COLO829 (cell line): ENCODE measurements around the gene ABCC5.

Source experiments
- DNase-seq: peaks from one replicate; pipeline ENCODE4 v3.0.0; 2012; ENCODE audit warnings: low spot score

The ABCC5 gene

GRCh38 chr3:183975981-183976662 is 41.6 kb downstream of the ABCC5 start:
- peak; percentile 63 for DNase-seq

GRCh38 chr3:183968666-183969245 is 48.9 kb downstream of the ABCC5 start:
- no peak for DNase-seq

- DNase-seq = no peak
These were observed 50.0 kb downstream of the ABCC5 start for GRCh38 chr3:183967693-183968092.

GRCh38 chr3:183966361-183966791 is 51.3 kb downstream of the ABCC5 start:
- no peak for DNase-seq

- DNase-seq = no peak
These were observed 54.9 kb downstream of the ABCC5 start for GRCh38 chr3:183962807-183963206.

- no peak for DNase-seq
These were observed 58.5 kb downstream of the ABCC5 start for GRCh38 chr3:183959214-183959613.

GRCh38 chr3:183958775-183959174 is 58.9 kb downstream of the ABCC5 start:
- no peak for DNase-seq

GRCh38 chr3:183958226-183958625 is 59.5 kb downstream of the ABCC5 start:
- DNase-seq = no peak

GRCh38 chr3:183954875-183955274 is 62.8 kb downstream of the ABCC5 start:
- no peak for DNase-seq

- no peak for DNase-seq
These were observed 64.1 kb downstream of the ABCC5 start for GRCh38 chr3:183953471-183954070.

GRCh38 chr3:183951459-183951858 is 66.2 kb downstream of the ABCC5 start:
- no peak for DNase-seq

- DNase-seq = no peak
These were observed 68.0 kb downstream of the ABCC5 start for GRCh38 chr3:183949690-183950089.

GRCh38 chr3:183946037-183946436 is 71.6 kb downstream of the ABCC5 start:
- DNase-seq = no peak

GRCh38 chr3:183944775-183945174 is 72.9 kb downstream of the ABCC5 start:
- DNase-seq = no peak

GRCh38 chr3:183943739-183944138 is 73.9 kb downstream of the ABCC5 start:
- DNase-seq = no peak

- no peak for DNase-seq
These were observed 76.5 kb downstream of the ABCC5 start for GRCh38 chr3:183941216-183941615.

GRCh38 chr3:183937601-183938286 is 79.9 kb downstream of the ABCC5 start:
- DNase-seq = no peak

GRCh38 chr3:183933160-183933559 is 84.5 kb downstream of the ABCC5 start:
- no peak for DNase-seq

GRCh38 chr3:183931881-183932280 is 85.8 kb downstream of the ABCC5 start:
- DNase-seq = no peak

- no peak for DNase-seq
These were observed 87.6 kb downstream of the ABCC5 start for GRCh38 chr3:183930086-183930485.

GRCh38 chr3:183927059-183927458 is 90.6 kb downstream of the ABCC5 start:
- DNase-seq = no peak

- no peak for DNase-seq
These were observed 92.7 kb downstream of the ABCC5 start for GRCh38 chr3:183924956-183925355.

GRCh38 chr3:183924543-183924942 is 93.1 kb downstream of the ABCC5 start:
- DNase-seq = no peak
